HepG2 (cell line): ENCODE measurements around the gene ABCC10. TPM values are rescaled to one million over a fixed set of nuclear protein-coding genes. Genes with fewer than 3 reads are reported as not detected.

Experiments used
- ATAC-seq: fragments of 200-7000 bp; cut with Tn5 transposase; 3 replicates; pipeline ENCODE4 v1.9.1; 2020; ENCODE audit warnings: mild to moderate bottlenecking, moderate library complexity
- BruUV-seq: library from RNA; stranded (reverse); fragments of 400-500 nt; replicated peaks from 2 replicates; lab custom pipeline; 2021; lab: Mats Ljungman, UMichigan
- CTCF ChIA-PET: fragments of 300-600 bp; formaldehyde crosslinking; extraction: SDS; loops from one replicate; lab custom pipeline; 2021; ENCODE audit warnings: low total read pairs, inconsistent platforms, low intra/inter-chr PET ratio; lab: Yijun Ruan, JAX
- POLR2A ChIA-PET: fragments of 350-600 bp; sonication (Branson Sonifier 250); formaldehyde crosslinking; loops from one replicate; lab custom pipeline; 2020; ENCODE audit warnings: antibody characterized with exemption, inconsistent platforms; lab: Yijun Ruan, JAX
- DNase-seq: peaks from one replicate; pipeline ENCODE4 v3.0.0-alpha.2; 2015; ENCODE audit warnings: low spot score
- FAIRE-seq: peaks from 3 replicates; lab custom pipeline; 2011; peaks lifted over from hg19 to GRCh38; lab: Jason Lieb, UNC
- H2AFZ ChIP-seq: one replicate; pipeline ENCODE4 v1.6.1; 2011; ENCODE audit warnings: low read length, inconsistent platforms
- H3K27ac ChIP-seq: fragments of 300-600 bp; 3 replicates; pipeline ENCODE4 v1.8.0; 2011; ENCODE audit warnings: mixed run types, mild to moderate bottlenecking, mixed read lengths, low read length, inconsistent platforms; ENCODE audit not compliant: insufficient read depth; ENCODE audit errors: extremely low read length
- H3K27me3 ChIP-seq, 2 experiments: fragments of 200-600 bp in 1 of 2; 2 replicates in 1 of 2; 3 replicates in 1 of 2; pipeline versions ENCODE4 v1.6.0 to v1.8.0; 2011; ENCODE audit warnings: low read length in 2 of 2, mild to moderate bottlenecking in 2 of 2, moderate library complexity in 2 of 2, inconsistent platforms in 1 of 2; ENCODE audit not compliant: insufficient read depth in 2 of 2, control insufficient read depth in 1 of 2
- H3K36me3 ChIP-seq, 2 experiments: fragments of 200-600 bp in 1 of 2; replicated peaks in 1 of 2; 2 replicates in 1 of 2; 3 replicates in 1 of 2; pipeline versions ENCODE4 v1.5.1 to v1.8.0; 2011; ENCODE audit warnings: low read length in 2 of 2, inconsistent platforms in 1 of 2; ENCODE audit not compliant: insufficient read depth in 2 of 2, control insufficient read depth in 1 of 2
- H3K4me1 ChIP-seq: 2 replicates; pipeline ENCODE4 v1.5.1; 2012; ENCODE audit warnings: low read length, inconsistent platforms; ENCODE audit not compliant: insufficient read depth
- H3K4me2 ChIP-seq: 2 replicates; pipeline ENCODE4 v1.6.0; 2011; ENCODE audit warnings: low read depth, low read length, inconsistent platforms
- H3K4me3 ChIP-seq, 3 experiments: fragments of 200-600 bp in 1 of 3; sonication (generic), shearing (Covaris generic) in 1 of 3; replicated peaks in 1 of 3; 2 replicates each; pipeline ENCODE4 v1.5.1; 2011 to 2016; ENCODE audit warnings: low read length in 3 of 3, inconsistent platforms in 2 of 3, low read depth in 2 of 3, mild to moderate bottlenecking in 2 of 3, control low read depth in 1 of 3, mixed read lengths in 1 of 3; ENCODE audit not compliant: insufficient read depth in 1 of 3
- H3K79me2 ChIP-seq: one replicate; pipeline ENCODE4 v1.6.1; 2011; ENCODE audit warnings: low read length, inconsistent platforms; ENCODE audit not compliant: insufficient read depth
- H3K9ac ChIP-seq: 2 replicates; pipeline ENCODE4 v1.6.0; 2011; ENCODE audit warnings: mild to moderate bottlenecking, low read depth, low read length, inconsistent platforms; ENCODE audit not compliant: insufficient read depth
- H3K9me3 ChIP-seq: 2 replicates; pipeline ENCODE4 v1.5.1; 2012; ENCODE audit warnings: mild to moderate bottlenecking, low read length
- H4K20me1 ChIP-seq: 2 replicates; pipeline ENCODE4 v1.6.0; 2011; ENCODE audit warnings: inconsistent platforms, mild to moderate bottlenecking, low read length, moderate library complexity; ENCODE audit not compliant: insufficient read depth
- ARNTL ChIP-seq: sonication (generic); formaldehyde crosslinking; IDR thresholded peaks from 2 replicates; pipeline ENCODE4 v1.4.0; 2020; ENCODE audit warnings: mild to moderate bottlenecking, missing genetic modification reagents
- DPF2 ChIP-seq: sonication (generic); formaldehyde crosslinking; IDR thresholded peaks from 2 replicates; pipeline ENCODE4 v1.4.0; 2020; ENCODE audit warnings: mild to moderate bottlenecking, low read depth, missing genetic modification reagents, borderline replicate concordance
- GFI1 ChIP-seq: sonication (generic); formaldehyde crosslinking; IDR thresholded peaks from 2 replicates; pipeline ENCODE4 v1.5.0; 2020; ENCODE audit warnings: missing genetic modification reagents, mild to moderate bottlenecking, borderline replicate concordance
- JARID2 ChIP-seq: sonication (generic); formaldehyde crosslinking; IDR thresholded peaks from 2 replicates; pipeline ENCODE4 v1.8.1; 2023; ENCODE audit warnings: missing genetic modification reagents, inconsistent platforms; ENCODE audit not compliant: insufficient replicate concordance
- NR1H2 ChIP-seq: sonication (generic); formaldehyde crosslinking; IDR thresholded peaks from 2 replicates; pipeline ENCODE4 v1.8.1; 2022; ENCODE audit warnings: low read depth, missing genetic modification reagents, borderline replicate concordance
- PCBP1 ChIP-seq: fragments of 200-400 bp; formaldehyde crosslinking; IDR thresholded peaks from 2 replicates; pipeline ENCODE4 v1.6.1; 2017; ENCODE audit warnings: mild to moderate bottlenecking, low read depth, low read length, borderline replicate concordance
- ZBTB8A ChIP-seq: sonication (generic); formaldehyde crosslinking; IDR thresholded peaks from 2 replicates; pipeline ENCODE4 v1.4.0; 2020; ENCODE audit warnings: mild to moderate bottlenecking, low read depth, missing genetic modification reagents, borderline replicate concordance
- ZNF292 ChIP-seq: sonication (generic); formaldehyde crosslinking; IDR thresholded peaks from 2 replicates; pipeline ENCODE4 v1.8.1; 2022; ENCODE audit warnings: mild to moderate bottlenecking, low read depth, missing genetic modification reagents, borderline replicate concordance
- ZNF441 ChIP-seq: sonication (generic); formaldehyde crosslinking; IDR thresholded peaks from 2 replicates; pipeline ENCODE4 v1.7.0; 2021; ENCODE audit warnings: missing genetic modification reagents, borderline replicate concordance
- ZNF512 ChIP-seq: sonication (generic); formaldehyde crosslinking; IDR thresholded peaks from 2 replicates; pipeline ENCODE4 v1.4.0; 2020; ENCODE audit warnings: mild to moderate bottlenecking, missing genetic modification reagents
- ZNF704 ChIP-seq: sonication (generic); formaldehyde crosslinking; IDR thresholded peaks from 2 replicates; pipeline ENCODE4 v1.8.1; 2023; ENCODE audit warnings: mild to moderate bottlenecking, inconsistent platforms, moderate library complexity, missing genetic modification reagents, borderline replicate concordance
- ZNF788 ChIP-seq: sonication (generic); formaldehyde crosslinking; IDR thresholded peaks from 2 replicates; pipeline ENCODE4 v1.5.0; 2020; ENCODE audit warnings: mild to moderate bottlenecking, missing genetic modification reagents, borderline replicate concordance
- WGBS: methylation state at CpG from one replicate; pipeline ENCODE4 v1.1.6; 2017; ENCODE audit warnings: low lambda C conversion rate; 5-methylcytosine and 5-hydroxymethylcytosine counted together
- in situ Hi-C: cut with HindIII; loops from 2 replicates; pipeline ENCODE4 v1.10.0; 2017; ENCODE audit warnings: low pct_unique_long_range_greater_than_20kb; ENCODE audit not compliant: extremely low pct_ligation_motif_present
- intact Hi-C: fragments of 100-400 bp; cut with micrococcal nuclease; formaldehyde crosslinking; loops from one replicate; pipeline ENCODE4 v1.10.0; 2022; ENCODE audit not compliant: unreplicated experiment
- polyA plus RNA-seq, 8 experiments: library from polyadenylated mRNA; depleted of rRNA in 3 of 8; stranded (reverse) in 7 of 8; unstranded in 1 of 8; fragments of >200 nt; fragmentation: Illumina TruSeq in 4 of 8; extraction: Trizol in 4 of 8; gene quantifications; 2 replicates each; pipeline versions ENCODE4 v1.2.1 to v1.2.3, GENCODE V29; 2011 to 2016; ENCODE audit warnings: low read depth in 4 of 8, missing spikeins in 1 of 8, mixed read lengths in 1 of 8; ENCODE audit not compliant: insufficient read depth in 1 of 8
- total RNA-seq, 5 experiments: library from RNA; depleted of rRNA; stranded (reverse); fragments of >200 nt; fragmentation: Illumina TruSeq; extraction: Trizol; gene quantifications; 2 replicates each; pipeline ENCODE4 v1.2.3, GENCODE V29; 2016; ENCODE audit warnings: low read depth in 1 of 5
- TF ChIP-seq, protein P1 (sequence below): sonication (generic); formaldehyde crosslinking; IDR thresholded peaks from 2 replicates; pipeline ENCODE4 v1.4.0; 2020; ENCODE audit warnings: mild to moderate bottlenecking, missing genetic modification reagents
- TF ChIP-seq, protein P2 (sequence below): sonication (generic); formaldehyde crosslinking; IDR thresholded peaks from 2 replicates; pipeline ENCODE4 v1.8.0; 2022; ENCODE audit warnings: missing genetic modification reagents, mild to moderate bottlenecking, borderline replicate concordance
- TF ChIP-seq, protein P3 (sequence below): IDR thresholded peaks from 2 replicates; pipeline ENCODE4 v1.6.1; 2016; ENCODE audit warnings: mild to moderate bottlenecking, missing biosample characterization, missing genetic modification reagents

The ABCC10 gene
- total and polyA plus RNA-seq, 2 of the 13 experiments (the other 11 are each of a cell fraction or from before 2014, with no cell fraction given): 16.0 to 24.3 TPM

- FAIRE-seq (no peak), ATAC-seq (peak; percentile 72; the same call in 1 of the 3 replicates), DNase-seq (no peak)
- Histone ChIP-seq H3K9ac (peak overlapping the region; percentile 86), H3K36me3 (peaks cover 0 to 10% of the 10 kb centered on the region in 2 experiments; a peak in 2 of 5 replicates), H3K4me2 (peak overlapping the region; percentile 93), H3K79me2 (peaks cover 14% of the 10 kb centered on the region), H3K27me3 (no peaks in the 10 kb centered on the region; a peak in 1 of 5 replicates), H2AFZ (no peak overlapping the region), H3K4me3 (peak overlapping the region; percentile 84 to 93 (median 91)), H3K27ac (peak overlapping the region; percentile 74), H4K20me1 (no peaks in the 10 kb centered on the region), H3K9me3 (no peaks in the 10 kb centered on the region), H3K4me1 (peaks cover 34% of the 10 kb centered on the region)
- ChIA-PET POLR2A (interaction anchor here (0.9 to 3.4 kb wide), 9 partner anchors 9 to 201 kb away, joined by 3 to 63 read pairs (median 7); partner anchors contain the start of genes GTPBP2, POLR1C, YIPF3 and ZNF318), CTCF (no interaction called here)
- 4% methylated on average over 11 of the region's 12 CpGs for WGBS
- intact Hi-C loops (loop anchor here (10.0 kb wide), 1 partner anchor 163 kb away; no protein-coding TSS in a partner anchor), in situ Hi-C loops (no loop called here)
- BruUV-seq: no TSS peak
- TF ChIP-seq DPF2 (CRISPR knock-in tag): 0 out of 2 replicates have a peak, but pooled peaks have one; percentile 18
- TF ChIP-seq NR1H2 (CRISPR knock-in tag): no peak
- TF ChIP-seq ZNF292: peak; percentile 18; the same call in 1 of the 2 replicates
- TF ChIP-seq GFI1: no peak
- TF ChIP-seq, protein P1, sequence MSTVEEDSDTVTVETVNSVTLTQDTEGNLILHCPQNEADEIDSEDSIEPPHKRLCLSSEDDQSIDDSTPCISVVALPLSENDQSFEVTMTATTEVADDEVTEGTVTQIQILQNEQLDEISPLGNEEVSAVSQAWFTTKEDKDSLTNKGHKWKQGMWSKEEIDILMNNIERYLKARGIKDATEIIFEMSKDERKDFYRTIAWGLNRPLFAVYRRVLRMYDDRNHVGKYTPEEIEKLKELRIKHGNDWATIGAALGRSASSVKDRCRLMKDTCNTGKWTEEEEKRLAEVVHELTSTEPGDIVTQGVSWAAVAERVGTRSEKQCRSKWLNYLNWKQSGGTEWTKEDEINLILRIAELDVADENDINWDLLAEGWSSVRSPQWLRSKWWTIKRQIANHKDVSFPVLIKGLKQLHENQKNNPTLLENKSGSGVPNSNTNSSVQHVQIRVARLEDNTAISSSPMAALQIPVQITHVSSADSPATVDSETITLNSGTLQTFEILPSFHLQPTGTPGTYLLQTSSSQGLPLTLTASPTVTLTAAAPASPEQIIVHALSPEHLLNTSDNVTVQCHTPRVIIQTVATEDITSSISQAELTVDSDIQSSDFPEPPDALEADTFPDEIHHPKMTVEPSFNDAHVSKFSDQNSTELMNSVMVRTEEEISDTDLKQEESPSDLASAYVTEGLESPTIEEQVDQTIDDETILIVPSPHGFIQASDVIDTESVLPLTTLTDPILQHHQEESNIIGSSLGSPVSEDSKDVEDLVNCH (CRISPR knock-in tag): 0 out of 2 replicates have a peak, but pooled peaks have one; percentile 1
- no peak for TF ChIP-seq PCBP1
- TF ChIP-seq ZNF704: 0 out of 2 replicates have a peak, but pooled peaks have one; percentile 13
- TF ChIP-seq, protein P2, sequence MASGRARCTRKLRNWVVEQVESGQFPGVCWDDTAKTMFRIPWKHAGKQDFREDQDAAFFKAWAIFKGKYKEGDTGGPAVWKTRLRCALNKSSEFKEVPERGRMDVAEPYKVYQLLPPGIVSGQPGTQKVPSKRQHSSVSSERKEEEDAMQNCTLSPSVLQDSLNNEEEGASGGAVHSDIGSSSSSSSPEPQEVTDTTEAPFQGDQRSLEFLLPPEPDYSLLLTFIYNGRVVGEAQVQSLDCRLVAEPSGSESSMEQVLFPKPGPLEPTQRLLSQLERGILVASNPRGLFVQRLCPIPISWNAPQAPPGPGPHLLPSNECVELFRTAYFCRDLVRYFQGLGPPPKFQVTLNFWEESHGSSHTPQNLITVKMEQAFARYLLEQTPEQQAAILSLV (CRISPR knock-in tag): 0 out of 2 replicates have a peak, but pooled peaks have one; percentile 5
- no peak for TF ChIP-seq JARID2 (CRISPR knock-in tag)
- no peak; the same call in 1 of the 2 replicates for TF ChIP-seq ZBTB8A (CRISPR knock-in tag)
- TF ChIP-seq, protein P3, sequence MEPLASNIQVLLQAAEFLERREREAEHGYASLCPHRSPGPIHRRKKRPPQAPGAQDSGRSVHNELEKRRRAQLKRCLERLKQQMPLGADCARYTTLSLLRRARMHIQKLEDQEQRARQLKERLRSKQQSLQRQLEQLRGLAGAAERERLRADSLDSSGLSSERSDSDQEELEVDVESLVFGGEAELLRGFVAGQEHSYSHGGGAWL (CRISPR knock-in tag): 0 out of 2 replicates have a peak, but pooled peaks have one; percentile 1
- TF ChIP-seq ZNF788 (CRISPR knock-in tag): 0 out of 2 replicates have a peak, but pooled peaks have one; percentile 16
- 0 out of 2 replicates have a peak, but pooled peaks have one; percentile 2 for TF ChIP-seq ARNTL
- 0 out of 2 replicates have a peak, but pooled peaks have one; percentile 16 for TF ChIP-seq ZNF441 (CRISPR knock-in tag)
- TF ChIP-seq ZNF512 (CRISPR knock-in tag): 0 out of 2 replicates have a peak, but pooled peaks have one; percentile 49
Measured at GRCh38 chr6:43428112-43428570, 800 bp downstream of the ABCC10 start.
